ENCODE data around the gene PIAS2.

Gene PIAS2

GRCh38 chr18:46755315-46756024, 161.8 kb downstream of the PIAS2 start:
- Histone ChIP-seq H3K27ac (ENCODE audit: poor library complexity, severe bottlenecking) (no peak overlapping the region), H3K27me3 (ENCODE audit: insufficient read depth, poor library complexity, severe bottlenecking) (peaks cover 64% of the 10 kb centered on the region), H3K9me3 (ENCODE audit: severe bottlenecking) (no peaks in the 10 kb centered on the region), H3K4me3 (ENCODE audit: severe bottlenecking) (no peak overlapping the region), H3K4me1 (ENCODE audit: insufficient read depth, poor library complexity, severe bottlenecking) (no peaks in the 10 kb centered on the region), H3K36me3 (ENCODE audit: low read depth) (no peaks in the 10 kb centered on the region)
- ATAC-seq (ENCODE audit: low read depth) (no peak), DNase-seq (ENCODE audit: low spot score) (no peak)
- no peak for TF ChIP-seq CTCF (IDR thresholded peaks at IDR 0.05; ENCODE audit: poor library complexity, severe bottlenecking)

GRCh38 chr18:46754661-46755292, 162.5 kb downstream of the PIAS2 start:
- Histone ChIP-seq H3K27me3 (ENCODE audit: insufficient read depth, poor library complexity, severe bottlenecking) (peaks cover 57% of the 10 kb centered on the region), H3K4me3 (ENCODE audit: severe bottlenecking) (no peak overlapping the region), H3K9me3 (ENCODE audit: severe bottlenecking) (no peaks in the 10 kb centered on the region), H3K4me1 (ENCODE audit: insufficient read depth, poor library complexity, severe bottlenecking) (no peaks in the 10 kb centered on the region), H3K36me3 (ENCODE audit: low read depth) (no peaks in the 10 kb centered on the region), H3K27ac (ENCODE audit: poor library complexity, severe bottlenecking) (no peak overlapping the region)
- DNase-seq (ENCODE audit: low spot score) (no peak), ATAC-seq (ENCODE audit: low read depth) (no peak)
- no peak for TF ChIP-seq CTCF (IDR thresholded peaks at IDR 0.05; ENCODE audit: poor library complexity, severe bottlenecking)

- Histone ChIP-seq H3K27ac (ENCODE audit: poor library complexity, severe bottlenecking) (no peak overlapping the region), H3K4me3 (ENCODE audit: severe bottlenecking) (no peak overlapping the region), H3K27me3 (ENCODE audit: insufficient read depth, poor library complexity, severe bottlenecking) (peaks cover 56% of the 10 kb centered on the region), H3K4me1 (ENCODE audit: insufficient read depth, poor library complexity, severe bottlenecking) (no peaks in the 10 kb centered on the region), H3K9me3 (ENCODE audit: severe bottlenecking) (no peaks in the 10 kb centered on the region), H3K36me3 (ENCODE audit: low read depth) (no peaks in the 10 kb centered on the region)
- no peak for ATAC-seq (ENCODE audit: low read depth)
- DNase-seq (ENCODE audit: low spot score) = no peak
- TF ChIP-seq CTCF (IDR thresholded peaks at IDR 0.05; ENCODE audit: poor library complexity, severe bottlenecking) = no peak
These were observed 163.1 kb downstream of the PIAS2 start for GRCh38 chr18:46754188-46754587.

Measured in RWPE2 (cell line).